HepG2 (cell line): ENCODE data around the gene HSD3B7. TPM values are rescaled to one million over a fixed set of nuclear protein-coding genes. Genes with fewer than 3 reads are reported as not detected.

Source experiments
- DNMT1 ChIP-seq: sonication (generic); formaldehyde crosslinking; IDR thresholded peaks from 2 replicates; pipeline ENCODE4 v1.5.1; 2020; ENCODE audit warnings: mild to moderate bottlenecking, missing genetic modification reagents
- FOXA1 ChIP-seq, 2 experiments: fragments of 450-650 bp in 1 of 2; sonication (generic) in 1 of 2; formaldehyde crosslinking in 1 of 2; IDR thresholded peaks; 2 replicates each; pipeline versions ENCODE4 v1.4.0 to v1.6.1; 2016 to 2020; ENCODE audit warnings: missing genetic modification reagents in 1 of 2
- GABPA ChIP-seq, 2 experiments: IDR thresholded peaks; 2 replicates each; pipeline ENCODE4 v1.6.1; 2011 to 2016; ENCODE audit warnings: low read depth in 2 of 2, low read length in 1 of 2, missing biosample characterization in 1 of 2, missing genetic modification characterization in 1 of 2
- IRF9 ChIP-seq: sonication (generic); formaldehyde crosslinking; IDR thresholded peaks from 2 replicates; pipeline ENCODE4 v1.8.0; 2022; ENCODE audit warnings: missing genetic modification reagents, mild to moderate bottlenecking, borderline replicate concordance
- KDM3A ChIP-seq: IDR thresholded peaks from 2 replicates; pipeline ENCODE4 v1.6.1; 2018; ENCODE audit warnings: low read depth, missing compliant biosample characterization
- SYNCRIP ChIP-seq: fragments of 200-400 bp; formaldehyde crosslinking; IDR thresholded peaks from 2 replicates; pipeline ENCODE4 v1.6.1; 2018; ENCODE audit warnings: mild to moderate bottlenecking, low read depth, low read length; ENCODE audit not compliant: insufficient read depth
- TBL1XR1 ChIP-seq: fragments of 150-350 bp; IDR thresholded peaks from 2 replicates; pipeline ENCODE4 v1.6.1; 2014; ENCODE audit warnings: borderline replicate concordance, low read length; ENCODE audit not compliant: partially characterized antibody
- ZFAT ChIP-seq: sonication (generic); formaldehyde crosslinking; conservative IDR thresholded peaks from 2 replicates; pipeline ENCODE4 v1.8.1; 2023; ENCODE audit warnings: missing genetic modification reagents, inconsistent platforms
- ZFP37 ChIP-seq: sonication (generic); formaldehyde crosslinking; IDR thresholded peaks from 2 replicates; pipeline ENCODE4 v1.4.0; 2020; ENCODE audit warnings: missing genetic modification reagents, borderline replicate concordance
- ZFP90 ChIP-seq: sonication (generic); formaldehyde crosslinking; IDR thresholded peaks from 2 replicates; pipeline ENCODE4 v1.8.0; 2022; ENCODE audit warnings: missing genetic modification reagents, mild to moderate bottlenecking, inconsistent platforms, borderline replicate concordance
- ZNF343 ChIP-seq: sonication (generic); formaldehyde crosslinking; IDR thresholded peaks from 2 replicates; pipeline ENCODE4 v1.4.0; 2020; ENCODE audit warnings: mild to moderate bottlenecking, missing genetic modification reagents
- ZNF44 ChIP-seq: sonication (generic); formaldehyde crosslinking; IDR thresholded peaks from 2 replicates; pipeline ENCODE4 v1.5.1; 2020; ENCODE audit warnings: mild to moderate bottlenecking, missing genetic modification reagents
- ZNF687 ChIP-seq: sonication (generic); formaldehyde crosslinking; IDR thresholded peaks from 2 replicates; pipeline ENCODE4 v1.5.1; 2020; ENCODE audit warnings: mild to moderate bottlenecking, missing genetic modification reagents, moderate library complexity
- polyA plus RNA-seq, 8 experiments: library from polyadenylated mRNA; depleted of rRNA in 3 of 8; stranded (reverse) in 7 of 8; unstranded in 1 of 8; fragments of >200 nt; fragmentation: Illumina TruSeq in 4 of 8; extraction: Trizol in 4 of 8; gene quantifications; 2 replicates each; pipeline versions ENCODE4 v1.2.1 to v1.2.3, GENCODE V29; 2011 to 2016; ENCODE audit warnings: low read depth in 4 of 8, missing spikeins in 1 of 8, mixed read lengths in 1 of 8; ENCODE audit not compliant: insufficient read depth in 1 of 8
- total RNA-seq, 5 experiments: library from RNA; depleted of rRNA; stranded (reverse); fragments of >200 nt; fragmentation: Illumina TruSeq; extraction: Trizol; gene quantifications; 2 replicates each; pipeline ENCODE4 v1.2.3, GENCODE V29; 2016; ENCODE audit warnings: low read depth in 1 of 5
- TF ChIP-seq, protein P1 (sequence below): sonication (generic); formaldehyde crosslinking; IDR thresholded peaks from 2 replicates; pipeline ENCODE4 v1.5.0; 2020; ENCODE audit warnings: mild to moderate bottlenecking, missing genetic modification reagents, borderline replicate concordance
- TF ChIP-seq, protein P2 (sequence below): sonication (generic); formaldehyde crosslinking; IDR thresholded peaks from 2 replicates; pipeline ENCODE4 v1.4.0; 2020; ENCODE audit warnings: missing genetic modification reagents

The HSD3B7 gene
- total and polyA plus RNA-seq, 2 of the 13 experiments (the other 11 are each of a cell fraction or from before 2014, with no cell fraction given) = 32.9 to 69.7 TPM

- TF ChIP-seq, protein P1, sequence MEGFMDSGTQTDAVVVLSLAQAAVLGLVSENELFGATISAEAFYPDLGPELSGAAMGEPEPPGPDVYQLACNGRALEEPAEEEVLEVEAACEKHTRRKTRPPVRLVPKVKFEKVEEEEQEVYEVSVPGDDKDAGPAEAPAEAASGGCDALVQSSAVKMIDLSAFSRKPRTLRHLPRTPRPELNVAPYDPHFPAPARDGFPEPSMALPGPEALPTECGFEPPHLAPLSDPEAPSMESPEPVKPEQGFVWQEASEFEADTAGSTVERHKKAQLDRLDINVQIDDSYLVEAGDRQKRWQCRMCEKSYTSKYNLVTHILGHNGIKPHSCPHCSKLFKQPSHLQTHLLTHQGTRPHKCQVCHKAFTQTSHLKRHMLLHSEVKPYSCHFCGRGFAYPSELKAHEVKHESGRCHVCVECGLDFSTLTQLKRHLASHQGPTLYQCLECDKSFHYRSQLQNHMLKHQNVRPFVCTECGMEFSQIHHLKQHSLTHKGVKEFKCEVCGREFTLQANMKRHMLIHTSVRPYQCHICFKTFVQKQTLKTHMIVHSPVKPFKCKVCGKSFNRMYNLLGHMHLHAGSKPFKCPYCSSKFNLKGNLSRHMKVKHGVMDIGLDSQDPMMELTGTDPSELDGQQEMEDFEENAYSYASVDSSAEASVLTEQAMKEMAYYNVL (CRISPR knock-in tag) = peak; percentile 26; the same call in 1 of the 2 replicates
- no peak for TF ChIP-seq TBL1XR1
- TF ChIP-seq ZFAT (CRISPR knock-in tag) = no peak
- no peak for TF ChIP-seq KDM3A (CRISPR knock-in tag)
- TF ChIP-seq ZNF343 (CRISPR knock-in tag) = peak; percentile 50; the same call in 1 of the 2 replicates
- TF ChIP-seq DNMT1 (CRISPR knock-in tag) = no peak; the same call in none of the 2 replicates
- peak; percentile 97 for TF ChIP-seq ZNF687 (CRISPR knock-in tag)
- 0 out of 2 replicates have a peak, but pooled peaks have one; percentile 70 for TF ChIP-seq ZFP90
- no peak for TF ChIP-seq SYNCRIP
- TF ChIP-seq, protein P2, sequence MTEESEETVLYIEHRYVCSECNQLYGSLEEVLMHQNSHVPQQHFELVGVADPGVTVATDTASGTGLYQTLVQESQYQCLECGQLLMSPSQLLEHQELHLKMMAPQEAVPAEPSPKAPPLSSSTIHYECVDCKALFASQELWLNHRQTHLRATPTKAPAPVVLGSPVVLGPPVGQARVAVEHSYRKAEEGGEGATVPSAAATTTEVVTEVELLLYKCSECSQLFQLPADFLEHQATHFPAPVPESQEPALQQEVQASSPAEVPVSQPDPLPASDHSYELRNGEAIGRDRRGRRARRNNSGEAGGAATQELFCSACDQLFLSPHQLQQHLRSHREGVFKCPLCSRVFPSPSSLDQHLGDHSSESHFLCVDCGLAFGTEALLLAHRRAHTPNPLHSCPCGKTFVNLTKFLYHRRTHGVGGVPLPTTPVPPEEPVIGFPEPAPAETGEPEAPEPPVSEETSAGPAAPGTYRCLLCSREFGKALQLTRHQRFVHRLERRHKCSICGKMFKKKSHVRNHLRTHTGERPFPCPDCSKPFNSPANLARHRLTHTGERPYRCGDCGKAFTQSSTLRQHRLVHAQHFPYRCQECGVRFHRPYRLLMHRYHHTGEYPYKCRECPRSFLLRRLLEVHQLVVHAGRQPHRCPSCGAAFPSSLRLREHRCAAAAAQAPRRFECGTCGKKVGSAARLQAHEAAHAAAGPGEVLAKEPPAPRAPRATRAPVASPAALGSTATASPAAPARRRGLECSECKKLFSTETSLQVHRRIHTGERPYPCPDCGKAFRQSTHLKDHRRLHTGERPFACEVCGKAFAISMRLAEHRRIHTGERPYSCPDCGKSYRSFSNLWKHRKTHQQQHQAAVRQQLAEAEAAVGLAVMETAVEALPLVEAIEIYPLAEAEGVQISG (CRISPR knock-in tag) = peak; percentile 81
- TF ChIP-seq GABPA (IDR thresholded peaks at IDR 0.05; ENCODE audit: low read depth, low read length) = no peak
- peak; percentile 78 for TF ChIP-seq GABPA (CRISPR knock-in tag; IDR thresholded peaks at IDR 0.05; ENCODE audit: low read depth)
- TF ChIP-seq ZNF44 (CRISPR knock-in tag) = no peak
- TF ChIP-seq FOXA1 (IDR thresholded peaks at IDR 0.05) = no peak
- no peak for TF ChIP-seq FOXA1 (CRISPR knock-in tag; IDR thresholded peaks at IDR 0.05)
- peak; percentile 47; the same call in 1 of the 2 replicates for TF ChIP-seq IRF9 (CRISPR knock-in tag)
- no peak for TF ChIP-seq ZFP37 (CRISPR knock-in tag)
Observed at GRCh38 chr16:30941600-30942425, 43.2 kb upstream of the HSD3B7 start (continued).
